ENCODE data around the gene TTC3. TPM values are rescaled to one million over a fixed set of nuclear protein-coding genes. Genes with fewer than 3 reads are reported as not detected.

The TTC3 gene
- total RNA-seq, 1 donor from 2014 or later = 235 TPM

DNA sequence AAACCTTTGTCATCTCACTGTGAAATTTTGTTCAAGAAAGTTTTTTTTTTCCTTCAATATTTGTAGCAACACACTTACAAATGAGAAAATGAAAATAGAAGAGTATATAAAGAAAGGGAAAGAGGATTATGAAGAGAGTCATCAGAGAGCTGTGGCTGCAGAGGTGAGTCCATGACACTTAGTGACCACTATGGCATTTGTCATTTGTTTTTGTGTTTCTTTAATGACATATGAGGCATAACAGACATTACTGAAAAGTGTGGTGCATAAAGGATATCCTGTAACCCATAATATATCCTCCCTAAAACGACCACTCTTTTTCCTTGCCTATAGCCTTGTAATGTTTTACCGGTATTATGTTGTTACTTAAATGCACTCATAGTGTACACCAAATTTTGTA, 113.9 kb downstream of the TTC3 start:
- Mint-ChIP-seq H3K4me3 (ENCODE audit: unreplicated experiment) (no peak overlapping the region), H3K4me1 (ENCODE audit: low read depth, unreplicated experiment) (no peaks in the 10 kb centered on the region), H3K9me3 (ENCODE audit: unreplicated experiment) (no peaks in the 10 kb centered on the region), H3K27me3 (ENCODE audit: unreplicated experiment) (no peaks in the 10 kb centered on the region), H3K36me3 (ENCODE audit: unreplicated experiment) (peaks cover 4% of the 10 kb centered on the region), H3K27ac (ENCODE audit: unreplicated experiment) (no peak overlapping the region)
- TF ChIP-seq, protein P1, sequence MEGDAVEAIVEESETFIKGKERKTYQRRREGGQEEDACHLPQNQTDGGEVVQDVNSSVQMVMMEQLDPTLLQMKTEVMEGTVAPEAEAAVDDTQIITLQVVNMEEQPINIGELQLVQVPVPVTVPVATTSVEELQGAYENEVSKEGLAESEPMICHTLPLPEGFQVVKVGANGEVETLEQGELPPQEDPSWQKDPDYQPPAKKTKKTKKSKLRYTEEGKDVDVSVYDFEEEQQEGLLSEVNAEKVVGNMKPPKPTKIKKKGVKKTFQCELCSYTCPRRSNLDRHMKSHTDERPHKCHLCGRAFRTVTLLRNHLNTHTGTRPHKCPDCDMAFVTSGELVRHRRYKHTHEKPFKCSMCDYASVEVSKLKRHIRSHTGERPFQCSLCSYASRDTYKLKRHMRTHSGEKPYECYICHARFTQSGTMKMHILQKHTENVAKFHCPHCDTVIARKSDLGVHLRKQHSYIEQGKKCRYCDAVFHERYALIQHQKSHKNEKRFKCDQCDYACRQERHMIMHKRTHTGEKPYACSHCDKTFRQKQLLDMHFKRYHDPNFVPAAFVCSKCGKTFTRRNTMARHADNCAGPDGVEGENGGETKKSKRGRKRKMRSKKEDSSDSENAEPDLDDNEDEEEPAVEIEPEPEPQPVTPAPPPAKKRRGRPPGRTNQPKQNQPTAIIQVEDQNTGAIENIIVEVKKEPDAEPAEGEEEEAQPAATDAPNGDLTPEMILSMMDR (IDR thresholded peaks at IDR 0.05; ENCODE audit: partially characterized antibody, unreplicated experiment) = no peak
- no peak for DNase-seq

DNA sequence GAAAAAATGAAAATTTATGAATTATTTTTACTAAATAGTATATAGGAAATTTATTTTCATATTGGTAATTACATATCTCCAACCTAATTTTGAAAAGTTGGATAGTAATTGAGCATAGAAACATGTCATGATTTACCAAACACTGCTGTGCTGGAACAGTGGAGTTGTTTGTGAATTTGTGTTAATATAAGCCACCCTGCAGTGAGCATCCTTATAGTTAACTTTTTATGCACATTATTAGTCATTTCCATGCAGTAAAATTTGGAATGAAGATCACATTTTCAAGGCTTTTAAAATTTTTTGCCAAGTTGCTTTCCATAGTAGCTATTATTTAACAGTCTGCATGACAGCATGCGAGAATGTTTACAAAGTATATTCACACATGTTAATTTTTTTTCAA, 115.8 kb downstream of the TTC3 start:
- DNase-seq = no peak
- TF ChIP-seq, protein P1 (IDR thresholded peaks at IDR 0.05; ENCODE audit: partially characterized antibody, unreplicated experiment) = no peak
- no peak overlapping the region for H3K27ac Mint-ChIP-seq (ENCODE audit: unreplicated experiment)
- H3K4me1 Mint-ChIP-seq (ENCODE audit: low read depth, unreplicated experiment) = peaks cover 4% of the 10 kb centered on the region
- H3K36me3 Mint-ChIP-seq (ENCODE audit: unreplicated experiment) = peaks cover 4% of the 10 kb centered on the region
- no peaks in the 10 kb centered on the region for H3K27me3 Mint-ChIP-seq (ENCODE audit: unreplicated experiment)
- no peak overlapping the region for H3K4me3 Mint-ChIP-seq (ENCODE audit: unreplicated experiment)
- H3K9me3 Mint-ChIP-seq (ENCODE audit: unreplicated experiment) = no peaks in the 10 kb centered on the region

DNA sequence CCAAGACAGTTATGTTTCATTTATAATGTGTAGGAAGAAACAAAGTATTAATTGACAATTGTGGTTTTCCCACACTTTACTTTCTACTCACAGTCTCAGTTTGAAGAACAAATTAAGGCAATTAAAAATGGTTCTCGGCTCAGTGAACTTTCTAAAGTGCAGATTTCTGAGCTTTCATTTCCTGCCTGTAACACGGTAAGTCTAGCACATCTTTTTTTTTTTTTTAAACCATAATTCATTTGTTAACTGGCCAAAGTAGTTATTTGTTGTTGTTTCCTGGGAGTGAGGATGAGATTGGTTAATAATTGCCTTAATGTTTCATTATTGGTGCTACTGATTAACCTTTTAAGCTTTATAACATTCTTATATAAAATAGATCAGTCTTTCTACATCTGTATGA, 119.0 kb downstream of the TTC3 start:
- Mint-ChIP-seq H3K9me3 (ENCODE audit: unreplicated experiment) (peaks cover 7% of the 10 kb centered on the region), H3K27me3 (ENCODE audit: unreplicated experiment) (peaks cover 7% of the 10 kb centered on the region), H3K27ac (ENCODE audit: unreplicated experiment) (no peak overlapping the region), H3K36me3 (ENCODE audit: unreplicated experiment) (peaks cover 17% of the 10 kb centered on the region), H3K4me3 (ENCODE audit: unreplicated experiment) (no peak overlapping the region), H3K4me1 (ENCODE audit: low read depth, unreplicated experiment) (peaks cover 19% of the 10 kb centered on the region)
- no peak for DNase-seq
- TF ChIP-seq, protein P1 (IDR thresholded peaks at IDR 0.05; ENCODE audit: partially characterized antibody, unreplicated experiment) = no peak

GRCh38 chr21:37193006-37193405, 120.0 kb downstream of the TTC3 start:
- Mint-ChIP-seq H3K36me3 (ENCODE audit: unreplicated experiment) (peaks cover 20% of the 10 kb centered on the region), H3K4me3 (ENCODE audit: unreplicated experiment) (no peak overlapping the region), H3K4me1 (ENCODE audit: low read depth, unreplicated experiment) (peaks cover 19% of the 10 kb centered on the region), H3K9me3 (ENCODE audit: unreplicated experiment) (peaks cover 7% of the 10 kb centered on the region), H3K27me3 (ENCODE audit: unreplicated experiment) (peaks cover 7% of the 10 kb centered on the region), H3K27ac (ENCODE audit: unreplicated experiment) (no peak overlapping the region)
- TF ChIP-seq, protein P1 (IDR thresholded peaks at IDR 0.05; ENCODE audit: partially characterized antibody, unreplicated experiment) = no peak
- DNase-seq = no peak

DNA sequence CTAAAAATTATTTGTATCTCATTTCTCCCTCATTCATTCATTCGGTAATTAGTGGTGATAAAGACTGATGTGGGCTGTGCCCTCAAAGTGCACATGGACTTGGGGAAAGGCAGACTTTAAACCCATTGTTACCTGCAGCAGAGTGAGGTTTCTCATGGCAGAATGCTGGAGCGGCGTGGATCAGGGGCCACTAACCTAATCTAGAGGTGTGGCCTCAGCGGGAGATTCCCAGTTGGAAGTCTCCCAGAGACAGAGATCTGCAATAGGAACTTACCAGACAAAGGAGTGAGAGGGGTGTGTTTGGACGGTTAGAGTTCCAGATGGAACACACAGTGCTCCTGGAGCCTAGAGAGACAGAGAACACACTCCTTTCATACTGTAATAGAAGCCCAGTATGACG, 120.6 kb downstream of the TTC3 start:
- no peak for DNase-seq
- TF ChIP-seq, protein P1 (IDR thresholded peaks at IDR 0.05; ENCODE audit: partially characterized antibody, unreplicated experiment) = no peak
- Mint-ChIP-seq H3K9me3 (ENCODE audit: unreplicated experiment) (peaks cover 7% of the 10 kb centered on the region), H3K36me3 (ENCODE audit: unreplicated experiment) (peaks cover 20% of the 10 kb centered on the region), H3K4me3 (ENCODE audit: unreplicated experiment) (no peak overlapping the region), H3K4me1 (ENCODE audit: low read depth, unreplicated experiment) (peaks cover 19% of the 10 kb centered on the region), H3K27ac (ENCODE audit: unreplicated experiment) (no peak overlapping the region), H3K27me3 (ENCODE audit: unreplicated experiment) (peaks cover 7% of the 10 kb centered on the region)

Data from glutamatergic neuron (in vitro differentiated cells).